Neuronal stem cell (in vitro differentiated cells): ENCODE results near the gene TNFRSF18.
"Not testable (repeated sequence)": the region's sequence is repeated elsewhere in the genome, so short reads cannot be mapped to it uniquely, and the experiment has no call there.

ENCODE experiments used
- DNase-seq: peaks from one replicate; pipeline ENCODE4 v3.0.0-alpha.2; 2013; ENCODE audit warnings: low spot score
- H2AFZ ChIP-seq: one replicate; pipeline ENCODE4 v1.6.1; 2013; ENCODE audit warnings: mild to moderate bottlenecking, low read length, inconsistent platforms
- H2AK5ac ChIP-seq: 2 replicates; pipeline ENCODE4 v1.6.1; 2013; ENCODE audit warnings: low read depth, mild to moderate bottlenecking, inconsistent platforms, low read length, moderate library complexity, mixed read lengths
- H2BK120ac ChIP-seq: 2 replicates; pipeline ENCODE4 v1.6.1; 2013; ENCODE audit warnings: low read depth, mild to moderate bottlenecking, inconsistent platforms, low read length, moderate library complexity, mixed read lengths
- H2BK12ac ChIP-seq: one replicate; pipeline ENCODE4 v1.6.1; 2013; ENCODE audit warnings: low read length, inconsistent platforms
- H2BK15ac ChIP-seq: 2 replicates; pipeline ENCODE4 v1.6.1; 2013; ENCODE audit warnings: mild to moderate bottlenecking, low read length, inconsistent platforms, mixed read lengths
- H2BK5ac ChIP-seq: one replicate; pipeline ENCODE4 v1.6.1; 2013; ENCODE audit warnings: inconsistent platforms, mild to moderate bottlenecking, low read length, moderate library complexity
- H3K14ac ChIP-seq: one replicate; pipeline ENCODE4 v1.6.1; 2013; ENCODE audit warnings: low read length, inconsistent platforms
- H3K18ac ChIP-seq: 2 replicates; pipeline ENCODE4 v1.6.1; 2013; ENCODE audit warnings: low read length, inconsistent platforms
- H3K23ac ChIP-seq: 2 replicates; pipeline ENCODE4 v1.6.1; 2013; ENCODE audit warnings: low read depth, mild to moderate bottlenecking, mixed read lengths, low read length, inconsistent platforms; ENCODE audit not compliant: poor library complexity
- H3K27ac ChIP-seq: replicated peaks from 3 replicates; pipeline ENCODE4 v1.5.1; 2013; ENCODE audit warnings: low read length, inconsistent platforms
- H3K27me3 ChIP-seq, 3 experiments: 2 replicates each; pipeline ENCODE4 v1.6.1; 2013; ENCODE audit warnings: low read length in 3 of 3, mild to moderate bottlenecking in 2 of 3, inconsistent platforms in 1 of 3, low read depth in 1 of 3, mixed read lengths in 1 of 3, moderate library complexity in 1 of 3; ENCODE audit not compliant: control insufficient read depth in 3 of 3, insufficient read depth in 3 of 3
- H3K36me3 ChIP-seq, 2 donors: replicated peaks in 1 of 2; 2 replicates each; pipeline ENCODE4 v1.6.1; 2013; ENCODE audit warnings: low read length in 2 of 2; ENCODE audit not compliant: control insufficient read depth in 2 of 2, insufficient read depth in 2 of 2
- H3K4ac ChIP-seq: 2 replicates; pipeline ENCODE4 v1.6.1; 2013; ENCODE audit warnings: inconsistent platforms, mild to moderate bottlenecking, low read length, moderate library complexity
- H3K4me1 ChIP-seq, 2 donors: 1 replicate in 1 of 2; 2 replicates in 1 of 2; pipeline ENCODE4 v1.6.1; 2013; ENCODE audit warnings: low read length in 2 of 2, low read depth in 1 of 2; ENCODE audit not compliant: control insufficient read depth in 2 of 2, insufficient read depth in 1 of 2
- H3K4me2 ChIP-seq: one replicate; pipeline ENCODE4 v1.6.1; 2013; ENCODE audit warnings: mild to moderate bottlenecking, low read length, inconsistent platforms; ENCODE audit not compliant: insufficient read depth, poor library complexity, severe bottlenecking
- H3K4me3 ChIP-seq, 2 donors: 2 replicates each; pipeline ENCODE4 v1.5.1; 2013; ENCODE audit warnings: low read length in 2 of 2, mild to moderate bottlenecking in 2 of 2, inconsistent platforms in 1 of 2, moderate library complexity in 1 of 2
- H3K79me1 ChIP-seq: one replicate; pipeline ENCODE4 v1.6.1; 2013; ENCODE audit warnings: low read depth, mild to moderate bottlenecking, inconsistent platforms, low read length, moderate library complexity
- H3K9ac ChIP-seq: one replicate; pipeline ENCODE4 v1.6.1; 2013; ENCODE audit warnings: mild to moderate bottlenecking, low read depth, low read length, inconsistent platforms; ENCODE audit not compliant: poor library complexity
- H3K9me3 ChIP-seq, 2 donors: replicated peaks in 1 of 2; 2 replicates each; pipeline versions ENCODE3 to v1.6.1; 2013; ENCODE audit warnings: low read length in 2 of 2, mild to moderate bottlenecking in 2 of 2, inconsistent platforms in 1 of 2, low read depth in 1 of 2, mixed read lengths in 1 of 2, moderate library complexity in 1 of 2; ENCODE audit not compliant: control insufficient read depth in 2 of 2, insufficient read depth in 1 of 2
- H4K8ac ChIP-seq: one replicate; pipeline ENCODE4 v1.6.1; 2013; ENCODE audit warnings: low read depth, mild to moderate bottlenecking, inconsistent platforms, low read length, moderate library complexity
- H4K91ac ChIP-seq: one replicate; pipeline ENCODE4 v1.6.1; 2013; ENCODE audit warnings: low read length, low read depth, mild to moderate bottlenecking, inconsistent platforms; ENCODE audit not compliant: poor library complexity
- WGBS, 2 donors: extraction: QIAGEN DNeasy Blood & Tissue Kit; methylation state at CpG; one replicate each; pipeline ENCODE4 v1.1.7; 2013; ENCODE audit warnings: missing lambda C conversion rate in 2 of 2, mixed read lengths in 1 of 2; ENCODE audit not compliant: insufficient read length in 2 of 2, insufficient replicate concordance in 1 of 2; ENCODE audit errors: extremely low coverage in 2 of 2; 5-methylcytosine and 5-hydroxymethylcytosine counted together

The TNFRSF18 gene

GRCh38 chr1:1177452-1178206 is 28.8 kb downstream of the TNFRSF18 start:
- Histone ChIP-seq H3K79me1 (peaks cover 2% of the 10 kb centered on the region), H3K4me2 (no peak overlapping the region), H2BK5ac (no peak overlapping the region), H3K14ac (no peak overlapping the region), H3K4me1 (peaks cover 16 to 18% of the 10 kb centered on the region in 2 donors), H2BK120ac (no peak overlapping the region), H3K4me3 (no peak overlapping the region), H3K23ac (peak overlapping the region; percentile 16), H2BK15ac (peak overlapping the region; percentile 3), H3K4ac (no peak overlapping the region), H3K9me3 (peaks cover 0 to 7% of the 10 kb centered on the region in 2 donors), H3K36me3 (no peaks in the 10 kb centered on the region), H3K27me3 (peaks cover 0 to 48% (median 10%) of the 10 kb centered on the region in 3 experiments), H3K27ac (no peak overlapping the region), H4K8ac (no peak overlapping the region), H3K9ac (no peak overlapping the region), H2AK5ac (no peak overlapping the region), H2BK12ac (peak overlapping the region; percentile 41), H4K91ac (no peak overlapping the region), H3K18ac (no peak overlapping the region), H2AFZ (no peak overlapping the region)
- no CpG with 5 or more reads among the region's 21 CpGs for WGBS, 2 donors
- no peak for DNase-seq

- Histone ChIP-seq H3K23ac (peak overlapping the region; percentile 75), H3K27ac (no peak overlapping the region), H3K9ac (peak overlapping the region; percentile 16), H3K4ac (no peak overlapping the region), H4K8ac (no peak overlapping the region), H2BK120ac (no peak overlapping the region), H3K4me1 (peaks cover 16 to 18% of the 10 kb centered on the region in 2 donors), H3K27me3 (peaks cover 0 to 53% (median 10%) of the 10 kb centered on the region in 3 experiments), H3K14ac (peak overlapping the region; percentile 47), H2AK5ac (no peak overlapping the region), H2BK5ac (no peak overlapping the region), H2AFZ (no peak overlapping the region), H3K36me3 (no peaks in the 10 kb centered on the region), H3K4me2 (no peak overlapping the region), H3K9me3 (peaks cover 0 to 7% of the 10 kb centered on the region in 2 donors), H3K4me3 (peak overlapping the region in 1 of 2 donors; percentile 70), H3K18ac (no peak overlapping the region), H2BK12ac (peak overlapping the region; percentile 88), H4K91ac (no peak overlapping the region), H2BK15ac (no peak overlapping the region), H3K79me1 (peaks cover 2% of the 10 kb centered on the region)
- DNase-seq, result no peak
- no CpG with 5 or more reads among the region's 7 CpGs for WGBS, 2 donors
Observed at GRCh38 chr1:1176931-1177330, 29.5 kb downstream of the TNFRSF18 start.

- H3K27ac ChIP-seq, H3K14ac ChIP-seq, H3K4me2 ChIP-seq, H2BK12ac ChIP-seq, H3K36me3 ChIP-seq, H3K9ac ChIP-seq, H3K79me1 ChIP-seq, H3K4ac ChIP-seq, H2BK120ac ChIP-seq, H2BK5ac ChIP-seq, H2AK5ac ChIP-seq, H2AFZ ChIP-seq, DNase-seq, H3K9me3 ChIP-seq, H4K91ac ChIP-seq, H3K4me3 ChIP-seq, H4K8ac ChIP-seq: not testable (repeated sequence)
- Histone ChIP-seq H3K18ac (peak overlapping the region; percentile 71), H3K4me1 (peaks cover 10 to 15% of the 10 kb centered on the region in 2 donors), H2BK15ac (peak overlapping the region; percentile 58), H3K23ac (peak overlapping the region; percentile 65), H3K27me3 (peaks cover 0 to 59% (median 10%) of the 10 kb centered on the region in 3 experiments)
- WGBS, 2 donors, result no CpG with 5 or more reads among the region's 22 CpGs
Observed at GRCh38 chr1:1176063-1176761, 30.2 kb downstream of the TNFRSF18 start.
